H1 (cell line): Measurements from ENCODE around the gene PHACTR2. TPM values are rescaled to one million over a fixed set of nuclear protein-coding genes. Genes with fewer than 3 reads are reported as not detected.

Experiments
- CTCF ChIA-PET: fragments of 300-600 bp; sonication (Branson Sonifier 250); formaldehyde crosslinking; loops from one replicate; lab custom pipeline; 2021; ENCODE audit not compliant: partially characterized antibody; lab: Charles Lee
- POLR2A ChIA-PET: fragments of 300-600 bp; sonication (Branson Sonifier 250); formaldehyde crosslinking; loops from one replicate; lab custom pipeline; 2021; ENCODE audit warnings: inconsistent platforms; ENCODE audit not compliant: partially characterized antibody; lab: Charles Lee
- DNase-seq, 2 experiments: peaks; one replicate each; pipeline versions ENCODE4 v3.0.0 to v3.0.0-alpha.2; 2010 to 2022; ENCODE audit warnings: low spot score in 2 of 2, low read depth in 1 of 2, mixed read lengths in 1 of 2
- FAIRE-seq: peaks from 2 replicates; lab custom pipeline; 2011; peaks lifted over from hg19 to GRCh38; lab: Jason Lieb, UNC
- H2AFZ ChIP-seq: 2 replicates; pipeline ENCODE4 v1.8.1; 2012; ENCODE audit warnings: low read length, inconsistent platforms
- H2AK5ac ChIP-seq: 2 replicates; pipeline ENCODE4 v1.6.1; 2013; ENCODE audit warnings: low read depth, low read length
- H2BK120ac ChIP-seq: replicated peaks from 2 replicates; pipeline ENCODE3; 2013; ENCODE audit warnings: low read depth, low read length, inconsistent platforms
- H2BK12ac ChIP-seq: 2 replicates; pipeline ENCODE4 v1.6.1; 2013; ENCODE audit warnings: low read depth, low read length
- H2BK15ac ChIP-seq: 2 replicates; pipeline ENCODE4 v1.6.1; 2013; ENCODE audit warnings: low read length
- H2BK20ac ChIP-seq: 2 replicates; pipeline ENCODE4 v1.6.1; 2013; ENCODE audit warnings: low read length
- H2BK5ac ChIP-seq: 2 replicates; pipeline ENCODE4 v1.6.1; 2013; ENCODE audit warnings: low read depth, low read length
- H3K14ac ChIP-seq: 2 replicates; pipeline ENCODE4 v1.6.1; 2013; ENCODE audit warnings: inconsistent platforms; ENCODE audit not compliant: insufficient read length
- H3K18ac ChIP-seq: 2 replicates; pipeline ENCODE4 v1.6.1; 2013; ENCODE audit warnings: low read length; ENCODE audit errors: extremely low read depth
- H3K23ac ChIP-seq: 2 replicates; pipeline ENCODE4 v1.6.1; 2013; ENCODE audit warnings: inconsistent platforms; ENCODE audit not compliant: insufficient read length
- H3K23me2 ChIP-seq: 2 replicates; pipeline ENCODE4 v1.6.1; 2013; ENCODE audit warnings: low read depth, low read length
- H3K27ac ChIP-seq: 2 replicates; pipeline ENCODE4 v1.6.1; 2011; ENCODE audit warnings: low read depth, low read length, inconsistent platforms
- H3K27me3 ChIP-seq, 4 experiments: replicated peaks in 1 of 4; 1 replicate in 1 of 4; 2 replicates in 3 of 4; pipeline versions ENCODE4 v1.6.1 to v1.8.1; 2011 to 2013; ENCODE audit warnings: low read length in 3 of 4, mild to moderate bottlenecking in 3 of 4, inconsistent platforms in 2 of 4, mixed read lengths in 2 of 4, moderate library complexity in 1 of 4; ENCODE audit not compliant: control insufficient read depth in 3 of 4, insufficient read depth in 3 of 4; ENCODE audit errors: extremely low read depth in 1 of 4
- H3K36me3 ChIP-seq, 4 experiments: 2 replicates each; pipeline versions ENCODE4 v1.6.1 to v1.8.1; 2011 to 2013; ENCODE audit warnings: mild to moderate bottlenecking in 4 of 4, low read length in 3 of 4, moderate library complexity in 2 of 4, control low read depth in 1 of 4, inconsistent platforms in 1 of 4; ENCODE audit not compliant: insufficient read depth in 4 of 4, control insufficient read depth in 2 of 4
- H3K4ac ChIP-seq: replicated peaks from 2 replicates; pipeline ENCODE3; 2013; ENCODE audit warnings: low read length, low read depth, mixed read lengths, inconsistent platforms; ENCODE audit not compliant: insufficient read length
- H3K4me1 ChIP-seq, 4 experiments: replicated peaks in 1 of 4; 1 replicate in 1 of 4; 2 replicates in 3 of 4; pipeline versions ENCODE4 v1.6.1 to v1.8.1; 2011 to 2013; ENCODE audit warnings: low read length in 3 of 4, inconsistent platforms in 2 of 4, mixed read lengths in 1 of 4; ENCODE audit not compliant: insufficient read depth in 4 of 4, control insufficient read depth in 3 of 4
- H3K4me2 ChIP-seq, 2 experiments: 2 replicates each; pipeline versions ENCODE4 v1.6.1 to v1.8.1; 2011 to 2013; ENCODE audit warnings: low read depth in 2 of 2, low read length in 2 of 2, control low read depth in 1 of 2, inconsistent platforms in 1 of 2, mild to moderate bottlenecking in 1 of 2; ENCODE audit not compliant: insufficient read depth in 1 of 2
- H3K4me3 ChIP-seq, 4 experiments: fragments of 200-600, 300-600 bp in 1 of 4; sonication (generic), shearing (Covaris generic), sonication (Bioruptor Twin) in 1 of 4; 2 replicates each; pipeline versions ENCODE4 v1.5.1 to v1.8.1; 2011 to 2016; ENCODE audit warnings: low read length in 4 of 4, low read depth in 3 of 4, control low read depth in 2 of 4, inconsistent platforms in 2 of 4, mild to moderate bottlenecking in 2 of 4, mixed read lengths in 1 of 4, moderate library complexity in 1 of 4; ENCODE audit not compliant: insufficient read depth in 2 of 4; ENCODE audit errors: extremely low read depth in 1 of 4
- H3K56ac ChIP-seq: replicated peaks from 2 replicates; pipeline ENCODE3; 2013; ENCODE audit warnings: low read depth, mild to moderate bottlenecking, mixed read lengths, low read length, inconsistent platforms; ENCODE audit not compliant: insufficient read length
- H3K79me1 ChIP-seq: 2 replicates; pipeline ENCODE4 v1.6.1; 2013; ENCODE audit warnings: low read depth, low read length, control low read depth
- H3K79me2 ChIP-seq, 2 experiments: 2 replicates each; pipeline versions ENCODE4 v1.6.1 to v1.8.1; 2012 to 2013; ENCODE audit warnings: low read length in 2 of 2, mild to moderate bottlenecking in 2 of 2, inconsistent platforms in 1 of 2; ENCODE audit not compliant: insufficient read depth in 2 of 2, control insufficient read depth in 1 of 2
- H3K9ac ChIP-seq, 4 experiments: replicated peaks in 1 of 4; 1 replicate in 1 of 4; 2 replicates in 3 of 4; pipeline versions ENCODE4 v1.6.1 to v1.8.1; 2011 to 2013; ENCODE audit warnings: low read depth in 3 of 4, low read length in 3 of 4, control low read depth in 2 of 4, mild to moderate bottlenecking in 2 of 4, moderate library complexity in 2 of 4, inconsistent platforms in 1 of 4; ENCODE audit errors: extremely low read depth in 1 of 4
- H3K9me3 ChIP-seq, 2 experiments: 2 replicates each; pipeline versions ENCODE4 v1.6.1 to v1.8.1; 2012 to 2013; ENCODE audit warnings: mild to moderate bottlenecking in 2 of 2, moderate library complexity in 2 of 2, control low read depth in 1 of 2, inconsistent platforms in 1 of 2, low read depth in 1 of 2, low read length in 1 of 2, mixed read lengths in 1 of 2; ENCODE audit not compliant: insufficient read depth in 2 of 2
- H4K20me1 ChIP-seq, 2 experiments: replicated peaks in 1 of 2; 2 replicates each; pipeline versions ENCODE3 to v1.8.1; 2011 to 2013; ENCODE audit warnings: inconsistent platforms in 2 of 2, low read length in 2 of 2, mild to moderate bottlenecking in 1 of 2; ENCODE audit not compliant: insufficient read depth in 2 of 2, control insufficient read depth in 1 of 2
- H4K5ac ChIP-seq: 2 replicates; pipeline ENCODE4 v1.6.1; 2013; ENCODE audit warnings: low read length, low read depth, mixed read lengths, inconsistent platforms; ENCODE audit not compliant: insufficient read length
- H4K8ac ChIP-seq: 2 replicates; pipeline ENCODE4 v1.8.0; 2013; ENCODE audit warnings: mild to moderate bottlenecking, moderate library complexity, low read length, inconsistent platforms; ENCODE audit not compliant: insufficient read depth; ENCODE audit errors: extremely low read depth
- H4K91ac ChIP-seq: replicated peaks from 2 replicates; pipeline ENCODE3; 2013; ENCODE audit warnings: low read length, mixed read lengths, inconsistent platforms; ENCODE audit not compliant: insufficient read length
- ASH2L ChIP-seq: fragments of 200-600, 300-600 bp; sonication (generic); IDR thresholded peaks from one replicate; pipeline ENCODE4 v1.7.1; 2017; ENCODE audit warnings: low read length
- ATF2 ChIP-seq: IDR thresholded peaks from 2 replicates; pipeline ENCODE4 v1.6.1; 2012; ENCODE audit warnings: low read length, inconsistent platforms
- BCL11A ChIP-seq, 2 experiments: IDR thresholded peaks; one replicate each; pipeline ENCODE4 v1.6.1; 2011; ENCODE audit warnings: low read depth in 2 of 2, low read length in 2 of 2, mild to moderate bottlenecking in 2 of 2
- CBX5 ChIP-seq: fragments of 300-800, 300-1000 bp; sonication (generic); IDR thresholded peaks from 2 replicates; pipeline ENCODE4 v1.7.1; 2016; ENCODE audit warnings: antibody characterized with exemption, low read length, low read depth
- EGR1 ChIP-seq: IDR thresholded peaks from 2 replicates; pipeline ENCODE4 v1.6.1; 2011; ENCODE audit warnings: low read depth, low read length, borderline replicate concordance
- JUND ChIP-seq: IDR thresholded peaks from 2 replicates; pipeline ENCODE4 v1.6.1; 2011; ENCODE audit warnings: mild to moderate bottlenecking, improper control_type of control experiment, low read length
- KDM1A ChIP-seq: fragments of 200-600, 300-600 bp; sonication (generic); IDR thresholded peaks from 2 replicates; pipeline ENCODE4 v1.7.1; 2016; ENCODE audit warnings: mild to moderate bottlenecking, low read length, borderline replicate concordance
- KDM5A ChIP-seq: fragments of 200-600 bp; IDR thresholded peaks from 2 replicates; pipeline ENCODE4 v1.7.1; 2012; ENCODE audit warnings: mild to moderate bottlenecking, low read length, inconsistent platforms, mixed read lengths
- POU5F1 ChIP-seq: IDR thresholded peaks from 2 replicates; pipeline ENCODE4 v1.6.1; 2011; ENCODE audit warnings: low read depth, mild to moderate bottlenecking, low read length, moderate library complexity
- SP1 ChIP-seq: IDR thresholded peaks from 2 replicates; pipeline ENCODE4 v1.6.1; 2011; ENCODE audit warnings: low read depth, low read length
- SP2 ChIP-seq: IDR thresholded peaks from 2 replicates; pipeline ENCODE4 v1.6.1; 2012; ENCODE audit warnings: mild to moderate bottlenecking, low read length, inconsistent platforms
- SUZ12 ChIP-seq: fragments of 200-600 bp; sonication (generic); IDR thresholded peaks from 2 replicates; pipeline ENCODE4 v1.6.1; 2012; ENCODE audit warnings: mild to moderate bottlenecking, inconsistent platforms, low read length, moderate library complexity, mixed read lengths
- TEAD4 ChIP-seq: IDR thresholded peaks from 2 replicates; pipeline ENCODE4 v1.6.1; 2012; ENCODE audit warnings: low read depth, low read length, inconsistent platforms, mixed read lengths
- WGBS, 2 experiments: shearing (Covaris generic) in 1 of 2; methylation state at CpG; one replicate each; pipeline versions ENCODE4 v1.1.6 to v1.1.7; 2013 to 2015; ENCODE audit warnings: low lambda C conversion rate in 2 of 2, mixed read lengths in 2 of 2, inconsistent platforms in 1 of 2, low coverage in 1 of 2, missing lambda C conversion rate in 1 of 2; ENCODE audit not compliant: insufficient replicate concordance in 2 of 2, insufficient coverage in 1 of 2, insufficient read length in 1 of 2; ENCODE audit errors: extremely low coverage in 1 of 2, missing lambda C conversion rate in 1 of 2; 5-methylcytosine and 5-hydroxymethylcytosine counted together
- polyA plus RNA-seq, 7 experiments: library from polyadenylated mRNA; depleted of rRNA in 3 of 7; stranded (reverse) in 5 of 7; unstranded in 2 of 7; fragments of >200 nt in 5 of 7; fragments of 200-250 nt in 2 of 7; gene quantifications; 1 replicate in 5 of 7; 2 replicates in 1 of 7; 4 replicates in 1 of 7; pipeline versions ENCODE4 v1.2.1 to v1.2.3, GENCODE V29; 2011 to 2013; ENCODE audit warnings: missing spikeins in 2 of 7, mixed read lengths in 2 of 7
- total RNA-seq: library from RNA; stranded (reverse); fragmentation: NEBNext Ultra II Directional; extraction: Animal tissue kit (Norgen Biotek cat#: 25700); gene quantifications from 2 replicates; pipeline ENCODE4 v1.2.1, GENCODE V29; 2021

Gene PHACTR2
- total and polyA plus RNA-seq, 2 of the 8 experiments (the other 6 are each of a cell fraction or from before 2014, with no cell fraction given), result 16.9 to 131 TPM

GRCh38 chr6:143753678-143754077, 75.9 kb downstream of the PHACTR2 start:
- 94% methylated on average over 4 of the region's 4 CpGs; no CpG with 5 or more reads in 1 of the 2 experiments for whole genome bisulfite sequencing, 2 experiments
- Histone ChIP-seq H2BK20ac (no peak overlapping the region), H3K4ac (no peak overlapping the region), H2BK15ac (no peak overlapping the region), H3K27me3 (no peaks in the 10 kb centered on the region), H3K23me2 (peaks cover 2% of the 10 kb centered on the region; the same call in 1 of the 2 replicates), H3K4me1 (peaks cover 0 to 20% (median 10%) of the 10 kb centered on the region in 4 experiments; a peak in 6 of 7 replicates), H3K79me1 (no peaks in the 10 kb centered on the region), H4K91ac (no peak overlapping the region), H3K56ac (no peak overlapping the region), H3K36me3 (peaks cover 0 to 29% (median 9%) of the 10 kb centered on the region in 4 experiments; a peak in 7 of 8 replicates), H2AK5ac (no peak overlapping the region), H3K9me3 (no peaks in the 10 kb centered on the region), H3K14ac (no peak overlapping the region), H2AFZ (no peak overlapping the region), H3K9ac (no peak overlapping the region), H2BK5ac (no peak overlapping the region), H3K4me3 (no peak overlapping the region), H3K4me2 (no peak overlapping the region), H3K79me2 (peaks cover 0 to 21% of the 10 kb centered on the region in 2 experiments; a peak in 2 of 4 replicates), H4K20me1 (no peaks in the 10 kb centered on the region), H3K23ac (no peak overlapping the region), H2BK12ac (no peak overlapping the region), H3K27ac (no peak overlapping the region), H4K5ac (no peak overlapping the region), H2BK120ac (no peak overlapping the region), H3K18ac (no peak overlapping the region), H4K8ac (no peak overlapping the region)
- CTCF ChIA-PET, result interaction anchor here (1.3 to 1.4 kb wide), 2 partner anchors 10 to 65 kb away, joined by 3 read pairs; no protein-coding TSS in a partner anchor
- DNase-seq (no peak), FAIRE-seq (peak; percentile 7)
- POLR2A ChIA-PET, result no interaction called here
- no peak for TF ChIP-seq TEAD4
- no peak for TF ChIP-seq SP1
- TF ChIP-seq CBX5, result no peak
- no peak for TF ChIP-seq ASH2L
- no peak for TF ChIP-seq ATF2
- TF ChIP-seq JUND, result no peak
- TF ChIP-seq EGR1, result no peak
- no peak for TF ChIP-seq POU5F1
- TF ChIP-seq KDM5A, result no peak
- no peak for TF ChIP-seq KDM1A
- TF ChIP-seq SP2, result no peak
- TF ChIP-seq SUZ12, result no peak
- no peak for TF ChIP-seq BCL11A (IDR thresholded peaks at IDR 0.05; ENCODE audit: low read depth in 2 of 2, low read length in 2 of 2)
